ENCODE results near the gene PGLYRP1. TPM values are rescaled to one million over a fixed set of nuclear protein-coding genes. Genes with fewer than 3 reads are reported as not detected.

The PGLYRP1 gene
- total RNA-seq, 3 donors from 2014 or later = not detected

DNA sequence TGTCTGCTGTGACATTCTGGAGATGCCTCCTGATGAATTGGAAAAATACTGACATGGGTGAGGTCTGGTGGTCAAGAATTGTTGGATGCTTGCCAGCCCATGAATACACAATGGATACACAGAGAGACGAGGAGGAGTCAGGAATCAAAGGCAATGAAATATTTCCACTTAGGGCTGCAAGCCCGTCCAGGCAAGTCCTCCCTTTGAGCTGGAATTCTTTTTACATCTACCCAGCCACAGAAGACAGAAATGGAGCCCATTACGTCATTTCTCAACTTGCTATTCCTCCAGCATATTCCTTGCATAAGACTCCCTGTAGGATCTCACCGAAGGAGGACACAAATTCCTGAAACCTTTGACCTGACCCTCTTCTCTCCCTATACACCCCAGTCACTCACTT is 33.7 kb upstream of the PGLYRP1 start:
- peak overlapping the region; percentile 52 to 59 for H3K27ac ChIP-seq
- no peak overlapping the region for H3K4me3 ChIP-seq
- TF ChIP-seq, protein P1, sequence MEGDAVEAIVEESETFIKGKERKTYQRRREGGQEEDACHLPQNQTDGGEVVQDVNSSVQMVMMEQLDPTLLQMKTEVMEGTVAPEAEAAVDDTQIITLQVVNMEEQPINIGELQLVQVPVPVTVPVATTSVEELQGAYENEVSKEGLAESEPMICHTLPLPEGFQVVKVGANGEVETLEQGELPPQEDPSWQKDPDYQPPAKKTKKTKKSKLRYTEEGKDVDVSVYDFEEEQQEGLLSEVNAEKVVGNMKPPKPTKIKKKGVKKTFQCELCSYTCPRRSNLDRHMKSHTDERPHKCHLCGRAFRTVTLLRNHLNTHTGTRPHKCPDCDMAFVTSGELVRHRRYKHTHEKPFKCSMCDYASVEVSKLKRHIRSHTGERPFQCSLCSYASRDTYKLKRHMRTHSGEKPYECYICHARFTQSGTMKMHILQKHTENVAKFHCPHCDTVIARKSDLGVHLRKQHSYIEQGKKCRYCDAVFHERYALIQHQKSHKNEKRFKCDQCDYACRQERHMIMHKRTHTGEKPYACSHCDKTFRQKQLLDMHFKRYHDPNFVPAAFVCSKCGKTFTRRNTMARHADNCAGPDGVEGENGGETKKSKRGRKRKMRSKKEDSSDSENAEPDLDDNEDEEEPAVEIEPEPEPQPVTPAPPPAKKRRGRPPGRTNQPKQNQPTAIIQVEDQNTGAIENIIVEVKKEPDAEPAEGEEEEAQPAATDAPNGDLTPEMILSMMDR (IDR thresholded peaks at IDR 0.05) = no peak
- no peak for TF ChIP-seq POLR2AphosphoS5 (IDR thresholded peaks at IDR 0.05)
- no peak for TF ChIP-seq POLR2A (IDR thresholded peaks at IDR 0.05)
- no peaks in the 10 kb centered on the region for H3K36me3 ChIP-seq
- H3K27me3 ChIP-seq = no peaks in the 10 kb centered on the region
- intact Hi-C loops (cut with DNase I; ENCODE audit: low total_unique reads) = no loop called here
- no peaks in the 10 kb centered on the region for H3K9me3 ChIP-seq
- no peaks in the 10 kb centered on the region for H3K4me1 ChIP-seq
- peak in 1 of 2 donors; percentile 60 for DNase-seq (ENCODE audit: low spot score in 2 of 2)

DNA sequence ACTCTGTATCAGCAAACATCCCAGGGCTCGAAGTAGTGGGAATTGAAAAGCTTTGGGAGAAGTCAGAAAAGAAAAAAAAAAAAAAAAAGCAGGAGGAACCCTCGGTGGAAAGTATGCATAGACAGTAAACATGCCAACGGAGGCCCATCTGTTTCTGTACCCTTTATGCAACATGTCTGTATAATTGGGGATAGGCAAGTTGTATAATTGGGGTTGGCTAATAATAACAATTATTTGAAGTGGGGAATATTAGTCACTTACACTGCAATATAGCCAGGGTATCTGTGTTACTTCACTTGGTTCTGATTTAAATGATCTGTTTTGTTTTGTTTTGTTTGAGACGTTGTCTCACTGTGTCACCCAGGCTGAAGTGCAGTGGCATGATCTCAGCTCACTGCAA is 30.0 kb upstream of the PGLYRP1 start:
- Histone ChIP-seq H3K4me1 (no peaks in the 10 kb centered on the region), H3K27me3 (no peaks in the 10 kb centered on the region), H3K9me3 (no peaks in the 10 kb centered on the region), H3K36me3 (no peaks in the 10 kb centered on the region), H3K27ac (no peak overlapping the region), H3K4me3 (no peak overlapping the region)
- no peak for TF ChIP-seq POLR2A (IDR thresholded peaks at IDR 0.05)
- TF ChIP-seq, protein P1 (IDR thresholded peaks at IDR 0.05) = no peak
- TF ChIP-seq POLR2AphosphoS5 (IDR thresholded peaks at IDR 0.05) = no peak
- DNase-seq (ENCODE audit: low spot score in 2 of 2) = no peak
- intact Hi-C loops (cut with DNase I; ENCODE audit: low total_unique reads) = no loop called here

DNA sequence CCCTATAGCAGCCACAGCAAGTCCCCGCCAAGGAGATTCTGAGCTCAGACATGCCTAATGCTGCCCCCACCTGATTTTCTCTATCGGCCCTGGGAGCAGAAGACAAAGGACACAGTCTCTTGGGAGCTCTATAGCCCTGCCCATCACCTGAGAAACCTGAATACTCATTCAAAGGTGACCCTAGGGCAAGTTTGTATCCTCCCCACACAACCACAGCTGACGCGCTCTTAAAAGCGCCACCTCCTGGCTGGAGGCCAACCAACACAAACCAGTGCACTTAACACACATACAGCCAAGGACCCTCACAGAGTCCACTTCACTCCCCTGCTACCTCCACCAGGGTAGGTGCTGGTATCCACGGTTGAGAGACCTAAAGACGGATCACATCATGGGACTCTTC is 26.7 kb upstream of the PGLYRP1 start:
- H3K27ac ChIP-seq = no peak overlapping the region
- intact Hi-C loops (cut with DNase I; ENCODE audit: low total_unique reads) = no loop called here
- H3K9me3 ChIP-seq = no peaks in the 10 kb centered on the region
- no peak for TF ChIP-seq POLR2AphosphoS5 (IDR thresholded peaks at IDR 0.05)
- TF ChIP-seq POLR2A (IDR thresholded peaks at IDR 0.05) = no peak
- TF ChIP-seq, protein P1 (IDR thresholded peaks at IDR 0.05) = no peak
- no peaks in the 10 kb centered on the region for H3K36me3 ChIP-seq
- DNase-seq (ENCODE audit: low spot score in 2 of 2) = no peak
- H3K27me3 ChIP-seq = no peaks in the 10 kb centered on the region
- H3K4me3 ChIP-seq = no peak overlapping the region
- no peaks in the 10 kb centered on the region for H3K4me1 ChIP-seq

DNA sequence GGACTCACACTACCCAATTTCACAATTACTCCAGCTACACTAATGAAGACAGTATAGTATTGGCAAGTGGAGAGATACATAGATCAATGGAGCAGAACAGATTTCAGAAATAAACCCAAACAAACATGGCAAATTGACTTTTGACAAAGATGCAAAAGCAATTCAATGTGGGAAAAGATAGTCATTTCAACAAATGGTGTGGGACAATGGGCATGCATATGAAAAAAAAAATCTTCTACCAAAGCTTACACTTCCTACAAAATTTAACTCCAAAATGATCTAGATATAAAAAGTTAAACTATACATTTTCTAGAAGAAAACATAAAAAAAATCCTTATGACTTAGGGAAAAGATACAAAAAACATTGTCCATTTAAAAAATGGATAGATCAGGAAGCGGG is 20.7 kb upstream of the PGLYRP1 start:
- H3K36me3 ChIP-seq = no peaks in the 10 kb centered on the region
- H3K4me1 ChIP-seq = no peaks in the 10 kb centered on the region
- intact Hi-C loops (cut with DNase I; ENCODE audit: low total_unique reads) = no loop called here
- no peak overlapping the region for H3K27ac ChIP-seq
- TF ChIP-seq POLR2A (IDR thresholded peaks at IDR 0.05) (no peak), POLR2AphosphoS5 (IDR thresholded peaks at IDR 0.05) (no peak)
- TF ChIP-seq, protein P1 (IDR thresholded peaks at IDR 0.05) = no peak
- H3K27me3 ChIP-seq = no peaks in the 10 kb centered on the region
- H3K9me3 ChIP-seq = no peaks in the 10 kb centered on the region
- no peak overlapping the region for H3K4me3 ChIP-seq
- no peak for DNase-seq (ENCODE audit: low spot score in 2 of 2)

DNA sequence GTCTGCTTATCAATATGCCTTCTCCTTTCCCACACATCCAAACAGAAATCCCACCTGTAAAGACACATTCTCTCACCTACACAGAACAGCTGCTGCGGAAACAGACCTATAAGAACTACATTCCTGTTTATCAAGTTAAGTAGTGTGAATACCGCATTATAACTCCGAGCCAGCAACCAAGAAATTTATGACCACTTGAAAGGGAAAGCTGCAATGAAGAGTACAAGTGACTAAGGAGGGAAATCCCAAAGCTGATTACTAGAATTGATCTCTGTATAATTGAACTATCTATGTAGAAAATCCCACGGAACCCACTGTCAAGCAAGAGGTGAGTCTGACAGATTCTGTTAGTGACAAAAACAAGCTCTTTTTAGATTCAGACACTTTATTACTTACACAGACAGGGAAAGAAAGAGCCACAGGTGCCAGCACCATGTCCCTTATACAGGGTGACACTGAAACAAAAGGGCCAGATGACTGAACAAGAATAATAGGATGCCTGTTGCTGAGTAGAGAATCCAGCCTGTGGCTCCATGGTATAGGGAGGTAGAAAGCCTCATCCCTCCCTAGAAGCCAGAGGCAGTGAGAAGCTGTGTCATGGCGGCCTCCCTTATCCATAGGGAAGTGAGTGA is 19.5 kb upstream of the PGLYRP1 start:
- no peak overlapping the region for H3K27ac ChIP-seq
- no peak for DNase-seq (ENCODE audit: low spot score in 2 of 2)
- H3K4me3 ChIP-seq = no peak overlapping the region
- no peaks in the 10 kb centered on the region for H3K9me3 ChIP-seq
- H3K4me1 ChIP-seq = no peaks in the 10 kb centered on the region
- H3K27me3 ChIP-seq = no peaks in the 10 kb centered on the region
- no peaks in the 10 kb centered on the region for H3K36me3 ChIP-seq
- TF ChIP-seq POLR2A (IDR thresholded peaks at IDR 0.05) (no peak), POLR2AphosphoS5 (IDR thresholded peaks at IDR 0.05) (no peak)
- TF ChIP-seq, protein P1 (IDR thresholded peaks at IDR 0.05) = no peak
- intact Hi-C loops (cut with DNase I; ENCODE audit: low total_unique reads) = no loop called here
